ENCODE results near the gene KLHL33. TPM values are rescaled to one million over a fixed set of nuclear protein-coding genes. Genes with fewer than 3 reads are reported as not detected.

The KLHL33 gene
- total and polyA plus RNA-seq, 10 of the 15 experiments (the other 5 are each of a cell fraction or from before 2014, with no cell fraction given): 0.01 to 0.16 (median 0.04) TPM; not detected in 5

- TF ChIP-seq MYB (IDR thresholded peaks at IDR 0.05; ENCODE audit: borderline replicate concordance, low read depth, low read length) (no peak), FOS (IDR thresholded peaks at IDR 0.05; ENCODE audit: borderline replicate concordance, extremely low read depth, insufficient read length) (peak; percentile 79), HDGF (IDR thresholded peaks at IDR 0.05) (peak; percentile 66), ESRRA (IDR thresholded peaks at IDR 0.05; ENCODE audit: low read length) (no peak), ZZZ3 (IDR thresholded peaks at IDR 0.05; ENCODE audit: control insufficient read depth, insufficient read length, low read depth) (no peak), ZBTB4 (CRISPR knock-in tag; IDR thresholded peaks at IDR 0.05) (0 out of 2 replicates have a peak, but pooled peaks have one; percentile 61), CREB1 (IDR thresholded peaks at IDR 0.05; ENCODE audit: low read depth) (peak; percentile 92), CBX3 (IDR thresholded peaks at IDR 0.05; ENCODE audit: borderline replicate concordance, low read depth) (no peak), CHD4 (IDR thresholded peaks at IDR 0.05) (no peak), NBN (IDR thresholded peaks at IDR 0.05) (0 out of 2 replicates have a peak, but pooled peaks have one; percentile 61)
- TF ChIP-seq, protein P1, sequence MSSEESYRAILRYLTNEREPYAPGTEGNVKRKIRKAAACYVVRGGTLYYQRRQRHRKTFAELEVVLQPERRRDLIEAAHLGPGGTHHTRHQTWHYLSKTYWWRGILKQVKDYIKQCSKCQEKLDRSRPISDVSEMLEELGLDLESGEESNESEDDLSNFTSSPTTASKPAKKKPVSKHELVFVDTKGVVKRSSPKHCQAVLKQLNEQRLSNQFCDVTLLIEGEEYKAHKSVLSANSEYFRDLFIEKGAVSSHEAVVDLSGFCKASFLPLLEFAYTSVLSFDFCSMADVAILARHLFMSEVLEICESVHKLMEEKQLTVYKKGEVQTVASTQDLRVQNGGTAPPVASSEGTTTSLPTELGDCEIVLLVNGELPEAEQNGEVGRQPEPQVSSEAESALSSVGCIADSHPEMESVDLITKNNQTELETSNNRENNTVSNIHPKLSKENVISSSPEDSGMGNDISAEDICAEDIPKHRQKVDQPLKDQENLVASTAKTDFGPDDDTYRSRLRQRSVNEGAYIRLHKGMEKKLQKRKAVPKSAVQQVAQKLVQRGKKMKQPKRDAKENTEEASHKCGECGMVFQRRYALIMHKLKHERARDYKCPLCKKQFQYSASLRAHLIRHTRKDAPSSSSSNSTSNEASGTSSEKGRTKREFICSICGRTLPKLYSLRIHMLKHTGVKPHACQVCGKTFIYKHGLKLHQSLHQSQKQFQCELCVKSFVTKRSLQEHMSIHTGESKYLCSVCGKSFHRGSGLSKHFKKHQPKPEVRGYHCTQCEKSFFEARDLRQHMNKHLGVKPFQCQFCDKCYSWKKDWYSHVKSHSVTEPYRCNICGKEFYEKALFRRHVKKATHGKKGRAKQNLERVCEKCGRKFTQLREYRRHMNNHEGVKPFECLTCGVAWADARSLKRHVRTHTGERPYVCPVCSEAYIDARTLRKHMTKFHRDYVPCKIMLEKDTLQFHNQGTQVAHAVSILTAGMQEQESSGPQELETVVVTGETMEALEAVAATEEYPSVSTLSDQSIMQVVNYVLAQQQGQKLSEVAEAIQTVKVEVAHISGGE (CRISPR knock-in tag; IDR thresholded peaks at IDR 0.05): peak; percentile 46
These were observed 25.5 kb upstream of the KLHL33 start, which contains the start of gene PIP4P1 (continued) for GRCh38 chr14:20461225-20462141.

Data from GM12878 (cell line).